ENCODE data around the gene PCBP3.

DNA sequence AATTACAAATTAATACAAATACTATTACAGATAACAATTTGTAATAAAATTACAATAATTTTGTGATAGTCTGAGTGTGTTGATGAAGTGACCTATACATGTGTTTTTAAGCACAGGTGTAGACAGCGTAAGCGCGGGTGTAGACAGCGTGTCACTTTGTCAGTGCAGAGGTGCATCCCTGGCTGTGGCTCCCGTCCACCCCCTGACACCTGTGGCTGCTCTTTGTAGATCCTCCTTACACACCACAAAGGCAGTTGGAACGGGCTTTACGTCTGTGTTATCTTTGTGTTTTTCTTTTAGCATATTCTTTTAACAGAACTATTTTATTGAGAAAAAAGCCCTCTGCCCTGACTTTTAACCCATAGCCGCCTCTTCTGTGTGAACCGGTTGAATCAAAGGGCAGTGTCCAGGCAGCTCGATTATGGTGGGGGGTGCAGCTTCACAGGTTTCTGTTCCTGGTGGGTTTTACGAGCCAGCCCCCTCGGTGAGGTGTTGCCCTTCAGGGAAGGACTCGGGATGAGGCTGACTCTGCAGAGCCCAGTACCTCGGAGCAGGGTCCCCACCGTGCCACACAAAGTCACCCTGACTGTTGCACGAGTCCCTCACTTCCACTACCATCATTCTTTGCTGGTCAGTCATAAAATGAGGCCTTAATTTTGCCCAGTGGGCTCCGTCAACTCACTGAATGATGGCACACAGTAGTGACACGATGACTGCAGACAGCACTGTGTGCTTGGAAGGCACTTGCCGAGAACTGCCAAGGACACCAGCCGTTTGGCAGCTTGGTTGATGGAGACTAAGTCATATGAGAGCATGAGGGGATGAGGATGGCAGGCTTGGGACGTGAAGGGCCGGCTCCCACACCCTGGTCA lies 251.6 kb downstream of the PCBP3 start:
- TF ChIP-seq CTCF (IDR thresholded peaks at IDR 0.05; ENCODE audit: borderline replicate concordance, extremely low read depth, low read length, poor library complexity, severe bottlenecking) (no peak), EZH2 (IDR thresholded peaks at IDR 0.05; ENCODE audit: borderline replicate concordance, low read depth, low read length, severe bottlenecking) (no peak)
